Measurements from ENCODE around the gene SLC66A3. TPM values are rescaled to one million over a fixed set of nuclear protein-coding genes. Genes with fewer than 3 reads are reported as not detected.

SLC66A3 gene
- total RNA-seq, 1 donor from 2014 or later = 17.6 TPM

- no peak for DNase-seq (ENCODE audit: low read depth)
- Histone ChIP-seq H3K36me3 (ENCODE audit: control insufficient read depth, insufficient read depth, low read length) (no peaks in the 10 kb centered on the region), H3K4me3 (ENCODE audit: low read depth, low read length) (no peak overlapping the region), H3K27me3 (ENCODE audit: control insufficient read depth, insufficient read depth, low read length) (no peaks in the 10 kb centered on the region)
- FAIRE-seq = no peak
- no peak for TF ChIP-seq CTCF (IDR thresholded peaks at IDR 0.05; ENCODE audit: insufficient read depth, low read length, severe bottlenecking)
These were observed 23.1 kb upstream of the SLC66A3 start for GRCh38 chr2:11132036-11132671.

GRCh38 chr2:11133238-11133935 lies 21.9 kb upstream of the SLC66A3 start:
- DNase-seq (ENCODE audit: low read depth) = no peak
- no peaks in the 10 kb centered on the region for H3K27me3 ChIP-seq (ENCODE audit: control insufficient read depth, insufficient read depth, low read length)
- no peak for FAIRE-seq
- H3K36me3 ChIP-seq (ENCODE audit: control insufficient read depth, insufficient read depth, low read length) = no peaks in the 10 kb centered on the region
- peak overlapping the region; percentile 45 for H3K4me3 ChIP-seq (ENCODE audit: low read depth, low read length)
- no peak for TF ChIP-seq CTCF (IDR thresholded peaks at IDR 0.05; ENCODE audit: insufficient read depth, low read length, severe bottlenecking)

DNA sequence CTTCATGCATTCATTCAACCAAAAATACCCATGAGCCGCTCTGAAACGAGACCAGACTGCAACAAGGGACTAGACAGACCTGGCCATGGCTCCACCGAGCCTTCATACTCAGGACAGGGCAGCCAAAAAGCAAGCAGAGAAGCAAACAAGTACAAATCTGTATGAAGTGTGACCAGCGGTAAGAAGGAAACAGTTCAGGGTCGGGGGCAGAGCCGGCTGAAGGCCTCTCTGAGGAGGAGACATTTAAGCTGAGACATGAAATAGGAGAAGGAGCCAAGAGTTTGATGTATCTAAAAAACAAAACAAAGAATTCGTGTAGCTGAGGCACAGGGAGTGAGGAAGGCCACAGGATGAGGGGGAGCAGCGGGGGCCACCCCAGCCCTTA lies 21.3 kb upstream of the SLC66A3 start:
- no peak for FAIRE-seq
- TF ChIP-seq CTCF (IDR thresholded peaks at IDR 0.05; ENCODE audit: insufficient read depth, low read length, severe bottlenecking) = no peak

DNA sequence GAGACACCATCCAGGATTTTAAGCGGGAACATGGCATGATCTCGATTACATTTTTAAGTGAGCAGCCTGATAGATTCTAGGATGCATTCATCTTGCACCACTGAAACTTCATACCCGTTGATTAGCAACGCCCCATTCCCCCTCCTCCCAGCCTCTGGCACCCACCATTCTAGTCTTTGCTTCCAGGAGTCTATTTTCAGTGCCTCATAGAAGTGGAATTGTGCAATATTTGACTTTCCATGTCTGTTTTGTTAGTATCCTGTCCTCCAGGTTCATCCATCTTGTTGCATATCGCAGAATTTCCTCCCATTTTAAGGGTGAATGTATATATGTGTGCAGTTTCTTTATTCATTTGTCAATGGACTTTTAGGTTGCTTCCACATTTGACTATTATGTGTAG lies 20.9 kb upstream of the SLC66A3 start:
- no peaks in the 10 kb centered on the region for H3K36me3 ChIP-seq (ENCODE audit: control insufficient read depth, insufficient read depth, low read length)
- H3K27me3 ChIP-seq (ENCODE audit: control insufficient read depth, insufficient read depth, low read length) = no peaks in the 10 kb centered on the region
- DNase-seq (ENCODE audit: low read depth) (no peak), FAIRE-seq (no peak)
- no peak overlapping the region for H3K4me3 ChIP-seq (ENCODE audit: low read depth, low read length)
- TF ChIP-seq CTCF (IDR thresholded peaks at IDR 0.05; ENCODE audit: insufficient read depth, low read length, severe bottlenecking) = no peak

More for the DNA sequence above, 21.3 kb upstream of the SLC66A3 start:
- Histone ChIP-seq H3K27me3 (ENCODE audit: control insufficient read depth, insufficient read depth, low read length) (no peaks in the 10 kb centered on the region), H3K4me3 (ENCODE audit: low read depth, low read length) (no peak overlapping the region), H3K36me3 (ENCODE audit: control insufficient read depth, insufficient read depth, low read length) (no peaks in the 10 kb centered on the region)
- no peak for DNase-seq (ENCODE audit: low read depth)

GRCh38 chr2:11140492-11140891 lies 14.8 kb upstream of the SLC66A3 start:
- FAIRE-seq (no peak), DNase-seq (ENCODE audit: low read depth) (peak; percentile 18)
- no peak for TF ChIP-seq CTCF (IDR thresholded peaks at IDR 0.05; ENCODE audit: insufficient read depth, low read length, severe bottlenecking)
- Histone ChIP-seq H3K4me3 (ENCODE audit: low read depth, low read length) (no peak overlapping the region), H3K27me3 (ENCODE audit: control insufficient read depth, insufficient read depth, low read length) (peaks cover 2% of the 10 kb centered on the region), H3K36me3 (ENCODE audit: control insufficient read depth, insufficient read depth, low read length) (no peaks in the 10 kb centered on the region)

Data from bronchial epithelial cell (primary cell).